H1 (cell line): ENCODE measurements around the gene KLF7. TPM values are rescaled to one million over a fixed set of nuclear protein-coding genes. Genes with fewer than 3 reads are reported as not detected.

Experiments used
- CTCF ChIA-PET: fragments of 300-600 bp; sonication (Branson Sonifier 250); formaldehyde crosslinking; loops from one replicate; lab custom pipeline; 2021; ENCODE audit not compliant: partially characterized antibody; lab: Charles Lee
- POLR2A ChIA-PET: fragments of 300-600 bp; sonication (Branson Sonifier 250); formaldehyde crosslinking; loops from one replicate; lab custom pipeline; 2021; ENCODE audit warnings: inconsistent platforms; ENCODE audit not compliant: partially characterized antibody; lab: Charles Lee
- DNase-seq, 2 experiments: peaks; one replicate each; pipeline versions ENCODE4 v3.0.0 to v3.0.0-alpha.2; 2010 to 2022; ENCODE audit warnings: low spot score in 2 of 2, low read depth in 1 of 2, mixed read lengths in 1 of 2
- FAIRE-seq: peaks from 2 replicates; lab custom pipeline; 2011; peaks lifted over from hg19 to GRCh38; lab: Jason Lieb, UNC
- H2AFZ ChIP-seq: 2 replicates; pipeline ENCODE4 v1.8.1; 2012; ENCODE audit warnings: low read length, inconsistent platforms
- H2AK5ac ChIP-seq: 2 replicates; pipeline ENCODE4 v1.6.1; 2013; ENCODE audit warnings: low read depth, low read length
- H2BK120ac ChIP-seq: replicated peaks from 2 replicates; pipeline ENCODE3; 2013; ENCODE audit warnings: low read depth, low read length, inconsistent platforms
- H2BK12ac ChIP-seq: 2 replicates; pipeline ENCODE4 v1.6.1; 2013; ENCODE audit warnings: low read depth, low read length
- H2BK15ac ChIP-seq: 2 replicates; pipeline ENCODE4 v1.6.1; 2013; ENCODE audit warnings: low read length
- H2BK20ac ChIP-seq: 2 replicates; pipeline ENCODE4 v1.6.1; 2013; ENCODE audit warnings: low read length
- H2BK5ac ChIP-seq: 2 replicates; pipeline ENCODE4 v1.6.1; 2013; ENCODE audit warnings: low read depth, low read length
- H3K14ac ChIP-seq: 2 replicates; pipeline ENCODE4 v1.6.1; 2013; ENCODE audit warnings: inconsistent platforms; ENCODE audit not compliant: insufficient read length
- H3K18ac ChIP-seq: 2 replicates; pipeline ENCODE4 v1.6.1; 2013; ENCODE audit warnings: low read length; ENCODE audit errors: extremely low read depth
- H3K23ac ChIP-seq: 2 replicates; pipeline ENCODE4 v1.6.1; 2013; ENCODE audit warnings: inconsistent platforms; ENCODE audit not compliant: insufficient read length
- H3K23me2 ChIP-seq: 2 replicates; pipeline ENCODE4 v1.6.1; 2013; ENCODE audit warnings: low read depth, low read length
- H3K27ac ChIP-seq: 2 replicates; pipeline ENCODE4 v1.6.1; 2011; ENCODE audit warnings: low read depth, low read length, inconsistent platforms
- H3K27me3 ChIP-seq, 4 experiments: replicated peaks in 1 of 4; 1 replicate in 1 of 4; 2 replicates in 3 of 4; pipeline versions ENCODE4 v1.6.1 to v1.8.1; 2011 to 2013; ENCODE audit warnings: low read length in 3 of 4, mild to moderate bottlenecking in 3 of 4, inconsistent platforms in 2 of 4, mixed read lengths in 2 of 4, moderate library complexity in 1 of 4; ENCODE audit not compliant: control insufficient read depth in 3 of 4, insufficient read depth in 3 of 4; ENCODE audit errors: extremely low read depth in 1 of 4
- H3K36me3 ChIP-seq, 4 experiments: 2 replicates each; pipeline versions ENCODE4 v1.6.1 to v1.8.1; 2011 to 2013; ENCODE audit warnings: mild to moderate bottlenecking in 4 of 4, low read length in 3 of 4, moderate library complexity in 2 of 4, control low read depth in 1 of 4, inconsistent platforms in 1 of 4; ENCODE audit not compliant: insufficient read depth in 4 of 4, control insufficient read depth in 2 of 4
- H3K4ac ChIP-seq: replicated peaks from 2 replicates; pipeline ENCODE3; 2013; ENCODE audit warnings: low read length, low read depth, mixed read lengths, inconsistent platforms; ENCODE audit not compliant: insufficient read length
- H3K4me1 ChIP-seq, 4 experiments: replicated peaks in 1 of 4; 1 replicate in 1 of 4; 2 replicates in 3 of 4; pipeline versions ENCODE4 v1.6.1 to v1.8.1; 2011 to 2013; ENCODE audit warnings: low read length in 3 of 4, inconsistent platforms in 2 of 4, mixed read lengths in 1 of 4; ENCODE audit not compliant: insufficient read depth in 4 of 4, control insufficient read depth in 3 of 4
- H3K4me2 ChIP-seq, 2 experiments: 2 replicates each; pipeline versions ENCODE4 v1.6.1 to v1.8.1; 2011 to 2013; ENCODE audit warnings: low read depth in 2 of 2, low read length in 2 of 2, control low read depth in 1 of 2, inconsistent platforms in 1 of 2, mild to moderate bottlenecking in 1 of 2; ENCODE audit not compliant: insufficient read depth in 1 of 2
- H3K4me3 ChIP-seq, 4 experiments: fragments of 200-600, 300-600 bp in 1 of 4; sonication (generic), shearing (Covaris generic), sonication (Bioruptor Twin) in 1 of 4; 2 replicates each; pipeline versions ENCODE4 v1.5.1 to v1.8.1; 2011 to 2016; ENCODE audit warnings: low read length in 4 of 4, low read depth in 3 of 4, control low read depth in 2 of 4, inconsistent platforms in 2 of 4, mild to moderate bottlenecking in 2 of 4, mixed read lengths in 1 of 4, moderate library complexity in 1 of 4; ENCODE audit not compliant: insufficient read depth in 2 of 4; ENCODE audit errors: extremely low read depth in 1 of 4
- H3K56ac ChIP-seq: replicated peaks from 2 replicates; pipeline ENCODE3; 2013; ENCODE audit warnings: low read depth, mild to moderate bottlenecking, mixed read lengths, low read length, inconsistent platforms; ENCODE audit not compliant: insufficient read length
- H3K79me1 ChIP-seq: 2 replicates; pipeline ENCODE4 v1.6.1; 2013; ENCODE audit warnings: low read depth, low read length, control low read depth
- H3K79me2 ChIP-seq, 2 experiments: 2 replicates each; pipeline versions ENCODE4 v1.6.1 to v1.8.1; 2012 to 2013; ENCODE audit warnings: low read length in 2 of 2, mild to moderate bottlenecking in 2 of 2, inconsistent platforms in 1 of 2; ENCODE audit not compliant: insufficient read depth in 2 of 2, control insufficient read depth in 1 of 2
- H3K9ac ChIP-seq, 4 experiments: replicated peaks in 1 of 4; 1 replicate in 1 of 4; 2 replicates in 3 of 4; pipeline versions ENCODE4 v1.6.1 to v1.8.1; 2011 to 2013; ENCODE audit warnings: low read depth in 3 of 4, low read length in 3 of 4, control low read depth in 2 of 4, mild to moderate bottlenecking in 2 of 4, moderate library complexity in 2 of 4, inconsistent platforms in 1 of 4; ENCODE audit errors: extremely low read depth in 1 of 4
- H3K9me3 ChIP-seq, 2 experiments: 2 replicates each; pipeline versions ENCODE4 v1.6.1 to v1.8.1; 2012 to 2013; ENCODE audit warnings: mild to moderate bottlenecking in 2 of 2, moderate library complexity in 2 of 2, control low read depth in 1 of 2, inconsistent platforms in 1 of 2, low read depth in 1 of 2, low read length in 1 of 2, mixed read lengths in 1 of 2; ENCODE audit not compliant: insufficient read depth in 2 of 2
- H4K20me1 ChIP-seq, 2 experiments: replicated peaks in 1 of 2; 2 replicates each; pipeline versions ENCODE3 to v1.8.1; 2011 to 2013; ENCODE audit warnings: inconsistent platforms in 2 of 2, low read length in 2 of 2, mild to moderate bottlenecking in 1 of 2; ENCODE audit not compliant: insufficient read depth in 2 of 2, control insufficient read depth in 1 of 2
- H4K5ac ChIP-seq: 2 replicates; pipeline ENCODE4 v1.6.1; 2013; ENCODE audit warnings: low read length, low read depth, mixed read lengths, inconsistent platforms; ENCODE audit not compliant: insufficient read length
- H4K8ac ChIP-seq: 2 replicates; pipeline ENCODE4 v1.8.0; 2013; ENCODE audit warnings: mild to moderate bottlenecking, moderate library complexity, low read length, inconsistent platforms; ENCODE audit not compliant: insufficient read depth; ENCODE audit errors: extremely low read depth
- H4K91ac ChIP-seq: replicated peaks from 2 replicates; pipeline ENCODE3; 2013; ENCODE audit warnings: low read length, mixed read lengths, inconsistent platforms; ENCODE audit not compliant: insufficient read length
- BRCA1 ChIP-seq: IDR thresholded peaks from 2 replicates; pipeline ENCODE4 v1.6.1; 2012; ENCODE audit warnings: low read depth, low read length, improper control_type of control experiment
- EP300 ChIP-seq, 2 experiments: IDR thresholded peaks; 1 replicate in 1 of 2; 2 replicates in 1 of 2; pipeline ENCODE4 v1.6.1; 2011 to 2012; ENCODE audit warnings: low read depth in 2 of 2, low read length in 2 of 2, mild to moderate bottlenecking in 2 of 2, borderline replicate concordance in 1 of 2, inconsistent platforms in 1 of 2, moderate library complexity in 1 of 2
- GTF2F1 ChIP-seq: IDR thresholded peaks from 2 replicates; pipeline ENCODE4 v1.6.1; 2012; ENCODE audit warnings: low read depth, low read length, improper control_type of control experiment, borderline replicate concordance
- JUN ChIP-seq: IDR thresholded peaks from 2 replicates; pipeline ENCODE4 v1.6.1; 2011; ENCODE audit warnings: low read depth, mild to moderate bottlenecking, improper control_type of control experiment, low read length
- NANOG ChIP-seq: IDR thresholded peaks from 2 replicates; pipeline ENCODE4 v1.6.1; 2011; ENCODE audit warnings: low read length, low read depth, mild to moderate bottlenecking, inconsistent platforms; ENCODE audit not compliant: insufficient read depth, poor library complexity, severe bottlenecking
- RNF2 ChIP-seq: fragments of 200-900, 300-1000 bp; sonication (generic); IDR thresholded peaks from 2 replicates; pipeline ENCODE4 v1.7.1; 2016; ENCODE audit warnings: borderline replicate concordance, low read depth, mild to moderate bottlenecking, antibody characterized with exemption, low read length; ENCODE audit not compliant: poor library complexity, severe bottlenecking; ENCODE audit errors: missing control alignments
- WGBS, 2 experiments: shearing (Covaris generic) in 1 of 2; methylation state at CpG; one replicate each; pipeline versions ENCODE4 v1.1.6 to v1.1.7; 2013 to 2015; ENCODE audit warnings: low lambda C conversion rate in 2 of 2, mixed read lengths in 2 of 2, inconsistent platforms in 1 of 2, low coverage in 1 of 2, missing lambda C conversion rate in 1 of 2; ENCODE audit not compliant: insufficient replicate concordance in 2 of 2, insufficient coverage in 1 of 2, insufficient read length in 1 of 2; ENCODE audit errors: extremely low coverage in 1 of 2, missing lambda C conversion rate in 1 of 2; 5-methylcytosine and 5-hydroxymethylcytosine counted together
- polyA plus RNA-seq, 7 experiments: library from polyadenylated mRNA; depleted of rRNA in 3 of 7; stranded (reverse) in 5 of 7; unstranded in 2 of 7; fragments of >200 nt in 5 of 7; fragments of 200-250 nt in 2 of 7; gene quantifications; 1 replicate in 5 of 7; 2 replicates in 1 of 7; 4 replicates in 1 of 7; pipeline versions ENCODE4 v1.2.1 to v1.2.3, GENCODE V29; 2011 to 2013; ENCODE audit warnings: missing spikeins in 2 of 7, mixed read lengths in 2 of 7
- total RNA-seq: library from RNA; stranded (reverse); fragmentation: NEBNext Ultra II Directional; extraction: Animal tissue kit (Norgen Biotek cat#: 25700); gene quantifications from 2 replicates; pipeline ENCODE4 v1.2.1, GENCODE V29; 2021

KLF7 gene
- total and polyA plus RNA-seq, 2 of the 8 experiments (the other 6 are each of a cell fraction or from before 2014, with no cell fraction given), result 9.6 to 23.3 TPM

DNA sequence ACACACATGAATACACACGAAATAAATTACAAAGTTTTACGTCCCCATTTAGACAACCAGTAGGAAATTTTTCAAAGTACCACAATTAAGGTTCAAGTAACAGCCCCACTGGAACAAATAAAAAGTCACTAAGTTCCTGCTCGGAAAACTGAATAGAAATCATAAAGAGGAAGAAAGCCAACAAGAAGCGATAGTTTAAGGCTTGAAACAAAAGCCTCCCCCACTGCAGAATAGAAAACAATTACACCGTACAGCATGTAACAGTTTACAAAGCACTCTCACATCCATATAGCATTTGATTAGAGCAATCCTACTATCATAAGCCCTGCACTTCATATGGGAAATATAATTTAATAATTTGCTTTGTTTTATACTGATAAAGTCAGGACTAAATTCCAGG, 15.5 kb downstream of the KLF7 start:
- Histone ChIP-seq H3K9me3 (no peaks in the 10 kb centered on the region), H3K23ac (no peak overlapping the region), H2BK5ac (no peak overlapping the region), H3K14ac (no peak overlapping the region), H2BK12ac (no peak overlapping the region), H3K18ac (no peak overlapping the region), H3K9ac (no peak overlapping the region; a peak in 1 of 7 replicates), H3K79me1 (peaks cover 9% of the 10 kb centered on the region), H4K8ac (no peak overlapping the region), H3K56ac (no peak overlapping the region), H3K4me2 (no peak overlapping the region; a peak in 1 of 4 replicates), H3K23me2 (no peaks in the 10 kb centered on the region), H3K4ac (no peak overlapping the region), H2BK120ac (no peak overlapping the region), H3K4me1 (peaks cover 10 to 29% (median 23%) of the 10 kb centered on the region in 4 experiments; a peak in 6 of 7 replicates), H3K79me2 (peaks cover 16 to 74% of the 10 kb centered on the region in 2 experiments; a peak in 3 of 4 replicates), H3K27ac (no peak overlapping the region), H4K20me1 (no peaks in the 10 kb centered on the region), H2BK15ac (no peak overlapping the region), H3K27me3 (no peaks in the 10 kb centered on the region), H2BK20ac (no peak overlapping the region), H2AFZ (no peak overlapping the region), H4K5ac (no peak overlapping the region), H2AK5ac (no peak overlapping the region), H4K91ac (peak overlapping the region; percentile 9), H3K36me3 (peaks cover 0 to 9% (median 0%) of the 10 kb centered on the region in 4 experiments; a peak in 2 of 8 replicates), H3K4me3 (no peak overlapping the region)
- DNase-seq (no peak), FAIRE-seq (no peak)
- CTCF ChIA-PET, result interaction anchor here (0.9 to 1.4 kb wide), 2 partner anchors 8 to 61 kb away, joined by 3 to 4 read pairs; no protein-coding TSS in a partner anchor
- POLR2A ChIA-PET, result interaction anchor here (1.0 to 9.2 kb wide), 2 partner anchors 16 kb away, joined by 3 to 103 read pairs; partner anchors contain the start of gene KLF7
- WGBS, 2 experiments, result 78% methylated on average over 5 of the region's 5 CpGs; no CpG with 5 or more reads in 1 of the 2 experiments
- TF ChIP-seq BRCA1 (no peak), GTF2F1 (no peak), JUN (no peak), EP300 (IDR thresholded peaks at IDR 0.05; ENCODE audit: borderline replicate concordance in 1 of 2, low read depth in 2 of 2, low read length in 2 of 2) (no peak), RNF2 (no peak), NANOG (no peak)
